GM21515 (cell line): ENCODE measurements around the gene PIM1.

Source experiments
- ATAC-seq: cut with Tn5 transposase; IDR thresholded peaks from one replicate; pipeline ENCODE4 v1.9.1; 2021; ENCODE audit not compliant: unreplicated experiment

The PIM1 gene

GRCh38 chr6:37218061-37218460 lies 48.1 kb downstream of the PIM1 start:
- ATAC-seq = no peak

GRCh38 chr6:37218511-37218910 lies 48.6 kb downstream of the PIM1 start:
- no peak for ATAC-seq

- ATAC-seq = no peak
These were observed 51.7 kb downstream of the PIM1 start for GRCh38 chr6:37221585-37222124.

- peak; percentile 87 for ATAC-seq
These were observed 52.4 kb downstream of the PIM1 start for GRCh38 chr6:37222125-37222967.

GRCh38 chr6:37222992-37223391 lies 53.0 kb downstream of the PIM1 start:
- ATAC-seq = no peak
